ENCODE data around the gene CDK14.

- TF ChIP-seq E2F1 (CRISPR knock-in tag; IDR thresholded peaks at IDR 0.05) (no peak), ZNF671 (CRISPR knock-in tag; IDR thresholded peaks at IDR 0.05) (no peak), SP1 (CRISPR knock-in tag; conservative IDR thresholded peaks at IDR 0.05) (no peak)
Observed at GRCh38 chr7:90988996-90989765, 393.1 kb downstream of the CDK14 start.
